Measurements from ENCODE around the gene STAT3.

STAT3 gene

GRCh38 chr17:42338427-42338985 is 49.7 kb downstream of the STAT3 start:
- POLR2A ChIA-PET: no interaction called here
- no peak overlapping the region for H3K4me3 ChIP-seq (ENCODE audit: low read depth, low read length)
- TF ChIP-seq CTCF (IDR thresholded peaks at IDR 0.05; ENCODE audit: insufficient read depth, low read length, missing control alignments): no peak
- DNase-seq (ENCODE audit: low read depth, low spot score): no peak
- CTCF ChIA-PET: interaction anchor here (1.5 to 1.7 kb wide), 2 partner anchors 7 to 27 kb away, joined by 3 to 4 read pairs; no protein-coding TSS in a partner anchor

GRCh38 chr17:42337442-42337841 is 50.8 kb downstream of the STAT3 start:
- POLR2A ChIA-PET: interaction anchor here (0.6 kb wide), 1 partner anchor 51 kb away, joined by 3 read pairs; no protein-coding TSS in a partner anchor
- H3K4me3 ChIP-seq (ENCODE audit: low read depth, low read length): no peak overlapping the region
- TF ChIP-seq CTCF (IDR thresholded peaks at IDR 0.05; ENCODE audit: insufficient read depth, low read length, missing control alignments): no peak
- CTCF ChIA-PET: interaction anchor here (0.8 to 1.1 kb wide), 4 partner anchors 14 to 180 kb away, joined by 3 to 4 read pairs (median 3); no protein-coding TSS in a partner anchor
- DNase-seq (ENCODE audit: low read depth, low spot score): peak; percentile 59

- ChIA-PET POLR2A (interaction anchor here (0.6 kb wide), 1 partner anchor 214 kb away, joined by 3 read pairs; no protein-coding TSS in a partner anchor), CTCF (interaction anchor here (0.8 to 2.5 kb wide), 5 partner anchors 11 to 182 kb away, joined by 3 to 6 read pairs (median 5); no protein-coding TSS in a partner anchor)
- TF ChIP-seq CTCF (IDR thresholded peaks at IDR 0.05; ENCODE audit: insufficient read depth, low read length, missing control alignments): no peak
- DNase-seq (ENCODE audit: low read depth, low spot score): no peak
- no peak overlapping the region for H3K4me3 ChIP-seq (ENCODE audit: low read depth, low read length)
Observed at GRCh38 chr17:42334677-42335076, 53.6 kb downstream of the STAT3 start.

GRCh38 chr17:42333053-42333452 is 55.2 kb downstream of the STAT3 start:
- CTCF ChIA-PET: interaction anchor here (0.6 to 1.3 kb wide), 2 partner anchors 9 to 20 kb away, joined by 3 to 5 read pairs; no protein-coding TSS in a partner anchor
- POLR2A ChIA-PET: no interaction called here
- no peak for DNase-seq (ENCODE audit: low read depth, low spot score)
- no peak overlapping the region for H3K4me3 ChIP-seq (ENCODE audit: low read depth, low read length)
- TF ChIP-seq CTCF (IDR thresholded peaks at IDR 0.05; ENCODE audit: insufficient read depth, low read length, missing control alignments): no peak

- TF ChIP-seq CTCF (IDR thresholded peaks at IDR 0.05; ENCODE audit: insufficient read depth, low read length, missing control alignments): no peak
- CTCF ChIA-PET: interaction anchor here (0.8 to 1.9 kb wide), 10 partner anchors 13 to 206 kb away, joined by 3 to 9 read pairs (median 4); partner anchors contain the start of gene NAGLU
- H3K4me3 ChIP-seq (ENCODE audit: low read depth, low read length): no peak overlapping the region
- POLR2A ChIA-PET: interaction anchor here (0.6 to 1.4 kb wide), 4 partner anchors 26 to 191 kb away, joined by 3 to 7 read pairs (median 4); partner anchors contain the start of genes CAVIN1 and STAT3
- DNase-seq (ENCODE audit: low read depth, low spot score): no peak
Observed at GRCh38 chr17:42329025-42329976, 58.9 kb downstream of the STAT3 start.
